ENCODE measurements around the gene AMBRA1. TPM values are rescaled to one million over a fixed set of nuclear protein-coding genes. Genes with fewer than 3 reads are reported as not detected.

Gene AMBRA1
- total and polyA plus RNA-seq, 2 donors (not counting 3 experiments of a cell fraction or from before 2014, with no cell fraction given) = 18.4 to 32.4 TPM

DNA sequence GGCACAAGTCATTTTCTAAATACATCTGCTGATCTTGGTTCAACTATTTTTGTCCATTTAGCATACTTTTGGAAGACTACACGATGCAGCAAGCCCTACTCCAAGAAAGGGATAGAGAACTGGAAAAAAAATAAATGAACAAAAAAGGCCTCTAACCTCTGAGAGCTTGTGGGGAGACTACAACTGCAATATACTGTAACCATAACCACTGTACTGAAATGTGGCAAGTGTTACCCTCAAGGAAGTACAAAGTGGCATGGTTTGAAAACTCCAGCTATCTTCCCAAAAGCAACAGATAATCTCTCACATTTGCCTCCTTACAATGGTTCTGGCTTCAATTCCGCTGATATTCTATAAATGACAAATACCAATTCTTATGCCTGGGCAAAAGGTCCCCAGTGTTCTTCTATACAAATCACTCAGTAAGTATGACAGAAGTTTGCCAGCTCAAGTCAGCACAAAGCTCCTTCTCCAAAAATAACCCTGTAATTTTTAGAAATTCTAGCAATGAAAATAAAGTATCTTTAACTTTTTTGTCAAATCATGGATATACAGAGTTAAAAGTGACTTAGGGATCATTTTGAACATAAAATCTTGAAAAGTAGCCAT, 22.9 kb downstream of the AMBRA1 start:
- Histone ChIP-seq H2AFZ (ENCODE audit: low read depth, low read length) (no peak overlapping the region), H3K27ac (ENCODE audit: insufficient read depth, low read depth, low read length) (no peak overlapping the region), H3K9me1 (replicated peaks; ENCODE audit: control insufficient read depth, extremely low read depth, insufficient read depth, low read length) (no peaks in the 10 kb centered on the region), H3K9ac (replicated peaks; ENCODE audit: extremely low read depth, insufficient read depth, low read length) (no peak overlapping the region), H3K27me3 (ENCODE audit: control insufficient read depth in 2 of 2, insufficient read depth in 2 of 2, low read length in 2 of 2) (no peaks in the 10 kb centered on the region), H3K4me3 (replicated peaks in 1 of 3; ENCODE audit: insufficient read depth in 1 of 3, low read depth in 1 of 3, low read length in 3 of 3) (no peak overlapping the region), H3K4me1 (ENCODE audit: control insufficient read depth, extremely low read depth, insufficient read depth, low read length) (no peaks in the 10 kb centered on the region), H3K4me2 (ENCODE audit: insufficient read depth, low read length) (no peak overlapping the region), H3K9me3 (replicated peaks; ENCODE audit: control insufficient read depth, insufficient read depth, low read length) (no peaks in the 10 kb centered on the region), H3K36me3 (ENCODE audit: control insufficient read depth in 2 of 2, extremely low read depth in 1 of 2, insufficient read depth in 2 of 2, low read length in 2 of 2) (no peaks in the 10 kb centered on the region), H4K20me1 (replicated peaks; ENCODE audit: control insufficient read depth, extremely low read depth, insufficient read depth, low read length) (peaks cover 4% of the 10 kb centered on the region), H3K79me2 (ENCODE audit: control insufficient read depth, insufficient read depth, low read length) (peaks cover 54% of the 10 kb centered on the region)
- DNase-seq (ENCODE audit: low read depth, low spot score) = no peak
- dilution Hi-C loops (cut with MboI; ENCODE audit: extremely low pct_ligation_motif_present, low sequenced_read_pairs) = no loop called here
- BruUV-seq (replicated peaks) = no TSS peak
- FAIRE-seq = no peak
- intact Hi-C loops (cut with micrococcal nuclease) = no loop called here
- ChIA-PET CTCF (interaction anchor here (1.0 to 1.3 kb wide), 3 partner anchors 9 to 17 kb away, joined by 3 to 5 read pairs (median 4); no protein-coding TSS in a partner anchor), POLR2A (no interaction called here)
- no peak for TF ChIP-seq FOS (IDR thresholded peaks at IDR 0.05; ENCODE audit: borderline replicate concordance, insufficient read depth, low read length)
- no peak for TF ChIP-seq JUN (IDR thresholded peaks at IDR 0.05; ENCODE audit: borderline replicate concordance, insufficient read depth, insufficient read length, low read depth)
- no peak for TF ChIP-seq MYC (IDR thresholded peaks at IDR 0.05; ENCODE audit: low read depth, low read length)
- no peak for TF ChIP-seq POLR2AphosphoS5 (IDR thresholded peaks at IDR 0.05; ENCODE audit: insufficient read depth, low read depth, low read length)
- no peak for TF ChIP-seq EZH2 (IDR thresholded peaks at IDR 0.05; ENCODE audit: borderline replicate concordance, low read depth, low read length, severe bottlenecking)
- TF ChIP-seq, protein P1, sequence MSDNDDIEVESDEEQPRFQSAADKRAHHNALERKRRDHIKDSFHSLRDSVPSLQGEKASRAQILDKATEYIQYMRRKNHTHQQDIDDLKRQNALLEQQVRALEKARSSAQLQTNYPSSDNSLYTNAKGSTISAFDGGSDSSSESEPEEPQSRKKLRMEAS (IDR thresholded peaks at IDR 0.05; ENCODE audit: insufficient read depth, insufficient read length) = no peak
- TF ChIP-seq, protein P2, sequence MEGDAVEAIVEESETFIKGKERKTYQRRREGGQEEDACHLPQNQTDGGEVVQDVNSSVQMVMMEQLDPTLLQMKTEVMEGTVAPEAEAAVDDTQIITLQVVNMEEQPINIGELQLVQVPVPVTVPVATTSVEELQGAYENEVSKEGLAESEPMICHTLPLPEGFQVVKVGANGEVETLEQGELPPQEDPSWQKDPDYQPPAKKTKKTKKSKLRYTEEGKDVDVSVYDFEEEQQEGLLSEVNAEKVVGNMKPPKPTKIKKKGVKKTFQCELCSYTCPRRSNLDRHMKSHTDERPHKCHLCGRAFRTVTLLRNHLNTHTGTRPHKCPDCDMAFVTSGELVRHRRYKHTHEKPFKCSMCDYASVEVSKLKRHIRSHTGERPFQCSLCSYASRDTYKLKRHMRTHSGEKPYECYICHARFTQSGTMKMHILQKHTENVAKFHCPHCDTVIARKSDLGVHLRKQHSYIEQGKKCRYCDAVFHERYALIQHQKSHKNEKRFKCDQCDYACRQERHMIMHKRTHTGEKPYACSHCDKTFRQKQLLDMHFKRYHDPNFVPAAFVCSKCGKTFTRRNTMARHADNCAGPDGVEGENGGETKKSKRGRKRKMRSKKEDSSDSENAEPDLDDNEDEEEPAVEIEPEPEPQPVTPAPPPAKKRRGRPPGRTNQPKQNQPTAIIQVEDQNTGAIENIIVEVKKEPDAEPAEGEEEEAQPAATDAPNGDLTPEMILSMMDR (IDR thresholded peaks at IDR 0.05; ENCODE audit: extremely low read depth in 1 of 2, insufficient read depth in 1 of 2, low read depth in 1 of 2, low read length in 2 of 2) = no peak
- TF ChIP-seq POLR2A (IDR thresholded peaks at IDR 0.05; ENCODE audit: low read depth, low read length) = no peak
- TF ChIP-seq GATA2 (IDR thresholded peaks at IDR 0.05; ENCODE audit: insufficient read depth, insufficient read length, low read depth, low read length) = no peak
